NCI-H2196 (cell line): ENCODE measurements around the gene CEP131.

ENCODE experiments used
- DNase-seq: peaks from one replicate; lab custom pipeline; 2025; ENCODE audit not compliant: unreplicated experiment; lab: John Stamatoyannopoulos, UW

CEP131 gene

DNA sequence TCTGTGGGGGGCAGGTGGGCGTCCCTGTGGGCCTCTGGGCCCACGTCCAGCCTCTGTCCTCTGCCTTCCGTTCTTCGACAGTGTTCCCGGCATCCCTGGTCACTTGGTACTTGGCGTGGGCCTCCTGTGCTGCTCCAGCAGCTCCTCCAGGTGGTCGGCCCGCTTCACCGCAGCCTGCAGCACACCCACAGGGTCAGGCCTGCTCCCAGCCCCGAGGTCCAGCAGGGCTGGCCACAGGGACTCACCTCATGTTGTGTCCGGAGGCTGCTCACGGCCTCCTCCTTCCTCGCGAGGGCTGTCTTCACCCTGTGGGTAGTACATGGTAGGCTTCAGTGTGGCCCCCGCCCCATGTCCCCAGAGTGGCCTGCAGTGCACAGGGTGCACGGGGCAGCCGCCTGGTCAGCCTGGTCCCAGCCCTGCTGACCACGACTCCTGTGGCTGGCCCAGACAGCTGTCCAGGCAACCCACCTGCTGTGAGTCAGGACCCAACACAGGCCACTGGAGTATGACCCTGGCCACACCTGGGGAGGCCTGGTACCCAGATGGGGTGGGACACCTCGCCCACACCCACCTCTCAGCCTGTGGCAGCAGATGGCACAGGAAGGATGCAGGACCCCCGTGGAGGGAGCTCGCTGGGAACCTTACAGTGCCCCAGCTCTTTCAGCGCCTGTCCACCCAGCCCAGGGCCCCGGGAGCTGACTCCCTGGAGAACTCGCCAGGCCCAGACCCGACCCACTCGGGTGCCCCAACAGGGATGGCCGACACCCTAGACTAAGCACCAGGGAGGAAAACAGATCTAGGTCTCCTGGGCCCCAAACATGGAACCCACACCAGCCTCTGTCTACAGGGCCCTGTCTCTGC is 32.9 kb downstream of the CEP131 start:
- DNase-seq = no peak

- no peak for DNase-seq
Measured at GRCh38 chr17:81189016-81189415, 33.7 kb downstream of the CEP131 start.

GRCh38 chr17:81188491-81188840 is 34.3 kb downstream of the CEP131 start:
- no peak for DNase-seq

GRCh38 chr17:81187586-81188490 is 34.9 kb downstream of the CEP131 start:
- DNase-seq = no peak

- no peak for DNase-seq
Measured at GRCh38 chr17:81187120-81187519, 35.6 kb downstream of the CEP131 start.

- no peak for DNase-seq
Measured at GRCh38 chr17:81186203-81186602, 36.6 kb downstream of the CEP131 start.

GRCh38 chr17:81184555-81184954 is 38.2 kb downstream of the CEP131 start:
- no peak for DNase-seq

DNA sequence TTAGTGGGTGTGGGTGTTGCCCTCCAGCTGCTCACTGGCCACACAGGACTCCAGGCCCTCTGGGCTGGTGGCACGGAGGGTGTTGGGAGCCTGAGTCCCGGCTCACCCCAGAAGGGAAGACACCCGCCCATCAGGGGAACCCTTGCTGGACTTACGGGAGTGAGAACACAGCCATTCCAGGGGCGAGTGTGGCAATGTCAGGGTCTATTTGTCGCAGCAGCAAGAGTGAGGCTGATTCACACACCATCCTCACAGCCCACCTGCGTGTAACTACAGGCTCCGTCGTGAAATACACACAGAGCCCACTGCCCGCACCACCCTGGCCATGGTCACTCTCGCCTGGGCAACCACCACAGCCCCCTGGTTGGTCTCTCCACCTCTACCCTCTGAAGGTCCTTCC is 39.0 kb downstream of the CEP131 start:
- no peak for DNase-seq

DNA sequence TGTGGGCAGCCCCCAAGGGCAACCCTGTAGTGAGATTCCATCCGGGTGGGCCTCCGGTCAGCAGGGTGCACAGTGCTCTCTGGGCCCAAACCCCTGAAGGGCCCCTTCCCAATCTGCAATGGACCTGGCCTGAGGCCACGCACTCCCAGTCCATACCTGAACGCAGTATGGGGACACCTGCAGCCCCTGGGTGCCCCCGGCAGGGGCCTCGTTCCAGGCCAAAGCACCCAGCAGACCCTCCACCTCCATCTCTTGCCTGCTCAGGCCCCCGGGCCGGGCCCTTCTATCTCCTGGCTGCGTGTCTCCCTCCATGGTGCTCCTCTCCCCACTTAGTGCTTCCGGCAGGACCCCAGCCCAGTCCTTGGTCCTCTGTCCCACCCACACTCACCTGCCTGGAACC is 39.4 kb downstream of the CEP131 start:
- DNase-seq = no peak

DNA sequence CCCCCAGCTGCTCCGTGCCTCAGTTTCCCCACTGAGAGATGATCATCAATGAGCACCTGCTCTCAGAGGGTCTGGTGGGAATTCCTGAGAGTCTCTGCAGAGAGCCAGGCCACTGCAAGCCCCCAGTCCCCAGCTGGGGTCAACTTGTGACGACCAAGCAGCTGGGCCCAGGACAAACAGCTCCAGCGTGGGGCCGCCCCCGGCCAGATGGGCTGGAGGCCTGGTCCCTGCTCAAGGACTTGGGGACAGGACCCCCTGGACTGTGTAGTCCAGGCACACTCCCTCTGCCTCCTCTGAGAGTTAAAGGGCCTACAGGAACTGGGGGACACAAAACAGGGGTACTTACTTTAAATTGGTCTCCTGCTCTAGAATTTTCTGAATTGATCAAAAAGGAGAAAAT is 40.2 kb downstream of the CEP131 start:
- no peak for DNase-seq

DNA sequence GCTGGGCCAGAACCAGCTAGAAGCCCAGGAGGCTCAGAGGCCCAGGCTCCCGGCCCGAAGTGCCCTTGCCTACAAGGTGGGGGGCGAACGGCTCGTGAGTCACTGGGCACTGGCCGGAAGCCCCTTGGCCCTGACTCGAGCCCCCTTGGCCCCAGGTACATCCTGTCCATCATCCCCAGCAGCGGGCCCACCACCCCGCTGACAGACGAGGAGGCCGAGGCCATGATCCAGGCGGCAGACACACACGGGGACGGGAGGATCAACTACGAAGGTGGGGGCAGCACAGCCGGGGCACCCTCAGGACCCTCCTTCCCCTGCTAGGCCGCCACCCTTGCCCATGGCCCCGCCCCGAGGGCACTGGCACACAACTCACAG is 41.0 kb downstream of the CEP131 start:
- no peak for DNase-seq

DNA sequence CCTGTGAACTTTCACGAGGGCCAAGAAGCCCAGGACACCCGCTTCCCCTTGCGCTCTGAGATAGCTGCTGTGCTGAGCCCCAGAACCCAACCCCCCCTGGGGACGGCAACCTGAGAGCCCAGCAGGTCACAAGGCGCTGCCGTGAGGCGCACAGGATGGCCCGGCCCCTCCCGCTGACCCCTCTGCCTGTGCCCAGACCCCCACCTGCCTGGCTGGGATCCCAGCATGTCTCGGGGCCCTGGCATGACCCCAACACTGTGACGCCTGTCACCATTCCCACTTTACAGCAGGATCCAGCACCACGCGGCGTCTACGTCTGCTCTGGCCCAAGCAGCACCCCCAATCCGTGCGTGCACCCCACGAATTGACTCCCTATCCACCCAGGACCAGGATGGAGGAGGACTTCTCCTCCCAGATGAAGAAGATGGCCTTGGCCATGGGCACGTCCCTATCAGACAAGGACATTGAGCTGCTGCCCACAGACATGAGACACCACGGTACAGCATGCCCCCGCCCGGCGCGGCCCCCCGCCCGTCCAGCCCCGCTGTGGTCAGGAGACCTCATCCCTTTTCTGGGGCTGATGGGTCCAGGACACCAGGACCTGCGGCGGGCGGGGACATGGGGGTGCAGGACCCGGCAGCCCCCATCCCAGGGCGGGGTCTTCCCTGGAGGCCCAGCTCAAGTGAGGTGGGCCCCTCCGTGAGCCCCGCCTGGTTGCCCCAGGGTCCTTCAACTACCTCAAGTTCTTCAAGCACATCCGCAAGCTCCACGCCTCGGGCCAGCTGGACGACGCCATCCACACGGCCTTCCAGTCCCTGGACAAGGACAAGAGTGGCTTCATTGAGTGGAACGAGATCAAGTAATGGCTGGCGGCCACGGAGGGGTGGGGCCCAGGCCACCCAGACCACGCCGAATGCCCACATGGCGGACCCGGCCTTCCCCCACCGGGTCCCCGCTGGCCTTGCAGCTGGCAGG is 41.6 kb downstream of the CEP131 start:
- DNase-seq = no peak

DNA sequence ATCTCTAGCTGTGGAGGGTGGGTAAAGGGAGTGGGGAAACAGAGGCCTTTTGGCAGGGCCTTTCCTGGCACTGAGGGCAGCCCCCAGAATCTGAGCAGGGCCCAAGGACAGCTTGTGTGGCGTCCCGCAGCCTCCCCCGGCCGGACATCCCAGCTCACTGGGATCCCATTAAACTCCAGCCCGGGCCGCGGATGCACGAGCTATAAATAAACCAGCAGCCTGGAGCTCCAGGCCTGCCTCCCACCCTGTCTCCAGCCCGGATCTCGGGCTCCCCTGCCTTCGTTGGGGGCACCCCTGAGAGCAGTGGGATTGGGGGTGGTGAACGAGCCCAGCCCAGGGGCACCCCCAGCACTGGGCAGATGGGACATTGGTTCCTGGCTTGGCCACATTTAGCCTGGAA is 42.9 kb downstream of the CEP131 start:
- no peak for DNase-seq

GRCh38 chr17:81179220-81179619 is 43.5 kb downstream of the CEP131 start:
- DNase-seq = no peak

DNA sequence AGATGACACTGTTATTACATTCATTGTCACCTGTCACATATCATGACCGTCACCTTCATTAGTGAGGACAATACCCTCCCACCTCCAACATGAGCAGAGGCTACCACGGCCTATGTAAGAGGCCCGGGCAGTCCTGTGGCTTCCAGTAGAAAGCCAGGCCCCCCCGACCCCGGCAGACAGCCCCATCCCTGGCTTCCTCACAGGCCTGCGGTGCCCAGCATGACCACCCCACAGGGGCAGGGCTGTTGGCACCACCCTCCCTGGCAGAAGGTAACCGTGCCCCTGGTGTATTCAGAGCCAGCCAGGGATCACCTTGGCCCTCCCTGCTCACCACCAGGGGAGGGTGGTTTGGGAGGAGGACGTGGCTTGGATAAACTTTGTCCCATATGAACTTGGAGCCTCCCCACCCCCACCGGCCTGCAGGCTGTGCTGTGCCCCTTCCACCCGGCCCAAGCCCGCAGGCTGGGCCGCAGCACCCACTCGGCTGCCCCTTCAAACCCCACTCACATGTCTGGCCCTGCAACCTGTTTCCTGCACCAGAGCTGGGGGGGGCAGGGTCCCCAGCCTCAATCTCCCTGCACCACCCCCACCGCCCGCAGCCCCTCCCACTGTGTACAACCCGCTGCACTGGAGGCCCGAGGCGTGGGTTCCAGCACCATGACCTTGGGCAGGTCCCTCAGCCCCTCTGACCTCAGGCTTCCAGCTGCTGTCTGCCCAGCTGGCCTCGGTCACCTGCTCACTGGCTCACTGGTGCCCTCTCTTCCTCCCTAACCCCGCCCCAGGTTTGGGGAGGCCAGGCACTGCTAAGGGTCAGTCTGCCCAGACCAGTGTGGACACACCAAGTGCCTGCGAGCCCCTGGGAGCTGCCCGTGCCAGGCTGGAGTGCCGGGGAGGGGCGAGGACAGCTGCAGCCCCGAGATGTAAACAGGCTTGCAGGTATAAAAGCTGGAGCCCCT is 44.4 kb downstream of the CEP131 start:
- no peak for DNase-seq

- DNase-seq = no peak
Measured at GRCh38 chr17:81176666-81177065, 46.1 kb downstream of the CEP131 start.

GRCh38 chr17:81173762-81174155 is 49.0 kb downstream of the CEP131 start:
- DNase-seq = no peak

DNA sequence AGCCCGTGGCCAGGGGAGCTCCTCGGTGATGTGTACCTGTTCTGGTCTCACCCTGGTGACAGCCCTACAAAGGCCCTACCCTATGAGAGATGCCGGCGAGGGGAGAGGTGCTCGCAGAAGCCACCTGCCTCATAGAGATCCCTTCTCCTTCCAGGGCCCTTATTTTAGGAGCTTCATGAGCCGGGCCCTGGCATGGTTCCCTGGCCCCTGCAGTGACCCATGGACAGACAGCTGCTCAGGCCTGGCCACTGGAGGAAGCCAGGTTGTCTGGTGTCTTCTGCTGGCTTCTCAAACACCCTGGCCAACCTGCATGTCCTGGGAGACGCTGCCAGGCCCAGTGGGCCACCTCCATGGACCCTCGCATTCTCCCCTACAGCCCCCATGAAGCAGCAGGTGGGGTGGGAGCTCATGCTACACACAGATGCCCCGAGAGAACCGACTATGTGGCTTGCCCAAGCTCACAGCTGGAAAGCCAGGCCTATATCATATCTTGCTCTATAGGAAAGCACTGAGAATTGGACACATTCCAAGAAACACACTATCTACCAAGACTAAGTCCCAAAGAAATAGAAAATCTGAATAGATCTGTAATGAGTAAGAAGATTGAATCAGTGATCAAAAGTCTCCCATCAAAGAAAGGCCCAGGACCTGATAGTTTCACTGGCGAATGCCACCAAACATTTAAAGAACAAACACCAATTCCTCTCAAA is 49.6 kb downstream of the CEP131 start:
- DNase-seq = no peak

GRCh38 chr17:81171941-81172340 is 50.8 kb downstream of the CEP131 start:
- DNase-seq = no peak
